Measurements from ENCODE around the gene SEC14L6. TPM values are rescaled to one million over a fixed set of nuclear protein-coding genes. Genes with fewer than 3 reads are reported as not detected.

SEC14L6 gene
- total and polyA plus RNA-seq, 9 of the 15 experiments (the other 6 are each of a cell fraction or from before 2014, with no cell fraction given), result 0.29 to 6.1 (median 1.9) TPM

- TF ChIP-seq NFRKB (IDR thresholded peaks at IDR 0.05; ENCODE audit: low read depth) (0 out of 2 replicates have a peak, but pooled peaks have one; percentile 37), NFYB (IDR thresholded peaks at IDR 0.05; ENCODE audit: extremely low read depth, insufficient read length) (no peak), JUNB (CRISPR knock-in tag; conservative IDR thresholded peaks at IDR 0.05) (no peak), PHB2 (IDR thresholded peaks at IDR 0.05; ENCODE audit: low read depth) (no peak), NFATC3 (IDR thresholded peaks at IDR 0.05) (no peak), ATF3 (IDR thresholded peaks at IDR 0.05) (peak; percentile 75; the same call in 1 of the 2 replicates), ATF3 (CRISPR knock-in tag; conservative IDR thresholded peaks at IDR 0.05) (no peak; the same call in 1 of the 2 replicates), ATF6 (CRISPR knock-in tag; IDR thresholded peaks at IDR 0.05) (no peak), ZFP1 (CRISPR knock-in tag; IDR thresholded peaks at IDR 0.05) (no peak), ZBTB17 (CRISPR knock-in tag; IDR thresholded peaks at IDR 0.05) (no peak), NR2F6 (CRISPR knock-in tag; IDR thresholded peaks at IDR 0.05) (no peak), TBP (optimal IDR thresholded peaks at IDR 0.05; ENCODE audit: low read depth, low read length) (no peak), ZBTB40 (IDR thresholded peaks at IDR 0.05) (peak; percentile 80), ZBTB40 (CRISPR knock-in tag; IDR thresholded peaks at IDR 0.05) (no peak), SMAD4 (CRISPR knock-in tag; conservative IDR thresholded peaks at IDR 0.05) (no peak), EP400 (IDR thresholded peaks at IDR 0.05) (peak; percentile 96), ZNF444 (CRISPR knock-in tag; IDR thresholded peaks at IDR 0.05) (no peak), CREBBP (IDR thresholded peaks at IDR 0.05; ENCODE audit: low read depth, low read length) (no peak)
Observed at GRCh38 chr22:30591588-30592359, 45.2 kb upstream of the SEC14L6 start, which contains the start of gene PES1 (continued).
